H1 (cell line): ENCODE measurements around the gene PRDM5.

Experiments used
- CTCF ChIP-seq, 3 experiments: IDR thresholded peaks; 1 replicate in 2 of 3; 2 replicates in 1 of 3; pipeline versions ENCODE4 v1.5.1 to v1.6.1; 2011; ENCODE audit warnings: low read length in 3 of 3, mild to moderate bottlenecking in 3 of 3, inconsistent platforms in 2 of 3, low read depth in 1 of 3, moderate library complexity in 1 of 3; ENCODE audit not compliant: insufficient read depth in 1 of 3; ENCODE audit errors: control extremely low read depth in 1 of 3
- RAD21 ChIP-seq, 2 experiments: IDR thresholded peaks in 1 of 2; conservative IDR thresholded peaks in 1 of 2; 2 replicates each; pipeline ENCODE4 v1.6.1; 2011; ENCODE audit warnings: low read depth in 2 of 2, low read length in 2 of 2, improper control_type of control experiment in 1 of 2, inconsistent platforms in 1 of 2, mild to moderate bottlenecking in 1 of 2, moderate library complexity in 1 of 2
- RNF2 ChIP-seq: fragments of 200-900, 300-1000 bp; sonication (generic); IDR thresholded peaks from 2 replicates; pipeline ENCODE4 v1.7.1; 2016; ENCODE audit warnings: borderline replicate concordance, low read depth, mild to moderate bottlenecking, antibody characterized with exemption, low read length; ENCODE audit not compliant: poor library complexity, severe bottlenecking; ENCODE audit errors: missing control alignments
- RXRA ChIP-seq: IDR thresholded peaks from 2 replicates; pipeline ENCODE4 v1.6.1; 2011; ENCODE audit warnings: low read depth, mild to moderate bottlenecking, low read length, moderate library complexity; ENCODE audit not compliant: insufficient read depth
- SUZ12 ChIP-seq: fragments of 200-600 bp; sonication (generic); IDR thresholded peaks from 2 replicates; pipeline ENCODE4 v1.6.1; 2012; ENCODE audit warnings: mild to moderate bottlenecking, inconsistent platforms, low read length, moderate library complexity, mixed read lengths
- TAF1 ChIP-seq: IDR thresholded peaks from 2 replicates; pipeline ENCODE4 v1.6.1; 2011; ENCODE audit warnings: mild to moderate bottlenecking, low read depth, low read length
- TEAD4 ChIP-seq: IDR thresholded peaks from 2 replicates; pipeline ENCODE4 v1.6.1; 2012; ENCODE audit warnings: low read depth, low read length, inconsistent platforms, mixed read lengths

DNA sequence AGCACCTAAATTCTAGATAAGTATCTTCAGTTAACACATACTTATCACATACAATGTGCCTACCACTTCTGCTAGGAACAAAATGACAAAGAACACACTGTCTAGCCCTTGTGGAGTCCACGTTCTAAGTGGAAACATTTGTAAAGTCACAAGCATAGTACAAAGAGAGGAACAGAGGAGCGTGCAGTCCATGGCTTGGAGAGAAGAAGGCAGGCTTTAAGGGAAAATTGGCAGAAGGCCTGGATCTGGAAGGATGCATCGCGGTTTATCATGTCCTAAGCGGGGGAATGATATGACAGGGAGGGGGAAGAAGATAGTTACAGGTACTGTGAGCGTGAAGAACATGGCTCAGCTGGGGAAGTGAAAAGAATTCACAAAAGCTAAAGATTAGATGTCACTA lies 218.0 kb downstream of the PRDM5 start:
- TF ChIP-seq TEAD4 = no peak
- no peak for TF ChIP-seq RNF2
- TF ChIP-seq TAF1 = no peak
- no peak for TF ChIP-seq RXRA
- TF ChIP-seq RAD21 (IDR thresholded peaks at IDR 0.05 in 1 of 2, conservative IDR thresholded peaks at IDR 0.05 in 1 of 2; ENCODE audit: low read depth in 2 of 2, low read length in 2 of 2) = no peak
- no peak for TF ChIP-seq SUZ12
- TF ChIP-seq CTCF (IDR thresholded peaks at IDR 0.05; ENCODE audit: control extremely low read depth in 1 of 3, insufficient read depth in 1 of 3, low read depth in 1 of 3, low read length in 3 of 3) = no peak
